HG03135 (cell line): ENCODE results near the gene ELMO1.

Experiments
- ATAC-seq: cut with Tn5 transposase; IDR thresholded peaks from one replicate; pipeline ENCODE4 v1.9.1; 2021; ENCODE audit warnings: mild to moderate bottlenecking, moderate library complexity; ENCODE audit not compliant: unreplicated experiment

ELMO1 gene

GRCh38 chr7:37076668-37077067 lies 372.0 kb downstream of the ELMO1 start:
- no peak for ATAC-seq

GRCh38 chr7:37074370-37074769 lies 374.3 kb downstream of the ELMO1 start:
- ATAC-seq, result no peak

GRCh38 chr7:37071124-37071523 lies 377.5 kb downstream of the ELMO1 start:
- no peak for ATAC-seq

- ATAC-seq, result no peak
Observed at GRCh38 chr7:37070471-37070870, 378.2 kb downstream of the ELMO1 start.

GRCh38 chr7:37070031-37070430 lies 378.6 kb downstream of the ELMO1 start:
- no peak for ATAC-seq

GRCh38 chr7:37069336-37069735 lies 379.3 kb downstream of the ELMO1 start:
- no peak for ATAC-seq

- ATAC-seq, result no peak
Observed at GRCh38 chr7:37068902-37069301, 379.8 kb downstream of the ELMO1 start.

- ATAC-seq, result no peak
Observed at GRCh38 chr7:37068038-37068437, 380.6 kb downstream of the ELMO1 start.

- no peak for ATAC-seq
Observed at GRCh38 chr7:37065779-37066271, 382.8 kb downstream of the ELMO1 start.

GRCh38 chr7:37062560-37062859 lies 386.2 kb downstream of the ELMO1 start:
- no peak for ATAC-seq

GRCh38 chr7:37061849-37062559 lies 386.7 kb downstream of the ELMO1 start:
- no peak for ATAC-seq

GRCh38 chr7:37056234-37056912 lies 392.3 kb downstream of the ELMO1 start:
- ATAC-seq, result no peak

GRCh38 chr7:37054624-37055241 lies 393.9 kb downstream of the ELMO1 start:
- ATAC-seq, result no peak

- ATAC-seq, result no peak
Observed at GRCh38 chr7:37052705-37053104, 396.0 kb downstream of the ELMO1 start.

GRCh38 chr7:37050801-37051200 lies 397.9 kb downstream of the ELMO1 start:
- ATAC-seq, result no peak

- no peak for ATAC-seq
Observed at GRCh38 chr7:37048674-37049073, 400.0 kb downstream of the ELMO1 start.

- no peak for ATAC-seq
Observed at GRCh38 chr7:37047260-37047659, 401.4 kb downstream of the ELMO1 start.

GRCh38 chr7:37046531-37047079 lies 402.1 kb downstream of the ELMO1 start:
- no peak for ATAC-seq

- ATAC-seq, result no peak
Observed at GRCh38 chr7:37045681-37046179, 402.9 kb downstream of the ELMO1 start.

- no peak for ATAC-seq
Observed at GRCh38 chr7:37041461-37041860, 407.2 kb downstream of the ELMO1 start.

GRCh38 chr7:37040330-37040729 lies 408.3 kb downstream of the ELMO1 start:
- ATAC-seq, result no peak
